Amniotic epithelial cell (primary cell): Measurements from ENCODE around the gene AXIN1.
"Not testable (repeated sequence)": the region's sequence is repeated elsewhere in the genome, so short reads cannot be mapped to it uniquely, and the experiment has no call there.

ENCODE experiments used
- DNase-seq: peaks from one replicate; pipeline ENCODE4 v3.0.0-alpha.2; 2010; ENCODE audit warnings: low read depth

The AXIN1 gene

GRCh38 chr16:280991-281659 lies 71.4 kb downstream of the AXIN1 start:
- no peak for DNase-seq

GRCh38 chr16:280552-280951 lies 72.0 kb downstream of the AXIN1 start, which contains the start of gene ARHGDIG:
Gene ARHGDIG (plus strand): TSS chr16:280591. CDS start chr16:280681, 90 bp downstream.
- no peak for DNase-seq

GRCh38 chr16:280005-280460 lies 72.5 kb downstream of the AXIN1 start:
- DNase-seq: no peak

- no peak for DNase-seq
Observed at GRCh38 chr16:279531-279930, 73.0 kb downstream of the AXIN1 start.

- peak; percentile 72 for DNase-seq
Observed at GRCh38 chr16:278863-279366, 73.6 kb downstream of the AXIN1 start.

- DNase-seq: no peak
Observed at GRCh38 chr16:276426-277077, 76.0 kb downstream of the AXIN1 start.

GRCh38 chr16:275786-276232 lies 76.7 kb downstream of the AXIN1 start, which contains the start of gene RGS11:
Gene RGS11 (minus strand): TSS chr16:275944. CDS start chr16:275911, 33 bp downstream.
- DNase-seq: no peak

GRCh38 chr16:275041-275641 lies 77.4 kb downstream of the AXIN1 start:
- DNase-seq: no peak

- no peak for DNase-seq
Observed at GRCh38 chr16:273547-274421, 78.7 kb downstream of the AXIN1 start.

- DNase-seq: no peak
Observed at GRCh38 chr16:272633-273546, 79.6 kb downstream of the AXIN1 start.

- no peak for DNase-seq
Observed at GRCh38 chr16:270381-271255, 81.9 kb downstream of the AXIN1 start.

GRCh38 chr16:269061-269796 lies 83.3 kb downstream of the AXIN1 start:
- DNase-seq: no peak

GRCh38 chr16:268141-269053 lies 84.1 kb downstream of the AXIN1 start:
- DNase-seq: no peak

GRCh38 chr16:267562-267961 lies 85.0 kb downstream of the AXIN1 start:
- not testable (repeated sequence) for DNase-seq

- no peak for DNase-seq
Observed at GRCh38 chr16:266258-267164, 86.0 kb downstream of the AXIN1 start.

GRCh38 chr16:265711-266110 lies 86.8 kb downstream of the AXIN1 start:
- no peak for DNase-seq

- no peak for DNase-seq
Observed at GRCh38 chr16:265002-265529, 87.5 kb downstream of the AXIN1 start.
